Cardiac fibroblast (primary cell): Measurements from ENCODE around the gene EVC.

ENCODE experiments used
- DNase-seq, 2 donors: peaks; one replicate each; pipeline versions ENCODE4 v3.0.0 to v3.0.0-alpha.2; 2010; ENCODE audit warnings: low read depth in 2 of 2
- H3K4me3 ChIP-seq, 2 donors: replicated peaks in 1 of 2; 1 replicate in 1 of 2; 2 replicates in 1 of 2; pipeline ENCODE4 v1.5.1; 2011; ENCODE audit warnings: low read depth in 2 of 2, low read length in 2 of 2, mild to moderate bottlenecking in 2 of 2, moderate library complexity in 1 of 2
- TF ChIP-seq, protein P1 (sequence below): IDR thresholded peaks from one replicate; pipeline ENCODE4 v1.5.1; 2011; ENCODE audit warnings: low read depth, mild to moderate bottlenecking, low read length, inconsistent platforms

The EVC gene

DNA sequence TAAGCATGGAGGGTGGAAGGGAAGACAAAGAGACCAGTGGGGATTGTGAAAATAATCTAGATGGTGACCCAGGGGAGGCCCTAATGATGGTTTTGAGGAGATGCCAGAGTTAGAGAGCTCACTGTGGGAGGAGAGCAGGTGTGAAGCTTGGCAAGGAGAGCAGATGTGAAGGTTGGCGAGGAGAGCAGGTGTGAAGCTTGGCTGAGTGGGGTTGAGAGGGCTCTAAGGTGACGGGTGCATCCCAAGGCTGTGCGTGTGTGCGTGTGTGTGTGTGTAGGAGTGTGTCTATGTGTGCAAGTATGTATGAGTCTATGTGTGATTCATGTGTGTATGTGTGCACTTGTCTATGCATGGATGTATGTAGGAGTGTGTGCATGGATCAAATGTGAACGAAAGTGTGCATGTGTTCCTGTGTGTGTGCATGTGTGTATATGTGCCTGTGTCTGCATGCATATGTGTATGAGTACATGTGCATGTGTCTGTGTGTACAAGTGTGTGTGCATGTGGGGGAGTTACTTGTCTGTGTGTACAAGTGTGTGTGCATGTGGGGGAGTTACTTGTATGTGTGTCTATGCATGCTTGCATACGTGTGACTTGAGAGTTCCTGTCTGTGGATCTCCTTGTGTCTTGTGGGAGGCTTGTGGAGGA lies 72.0 kb downstream of the EVC start:
- TF ChIP-seq, protein P1, sequence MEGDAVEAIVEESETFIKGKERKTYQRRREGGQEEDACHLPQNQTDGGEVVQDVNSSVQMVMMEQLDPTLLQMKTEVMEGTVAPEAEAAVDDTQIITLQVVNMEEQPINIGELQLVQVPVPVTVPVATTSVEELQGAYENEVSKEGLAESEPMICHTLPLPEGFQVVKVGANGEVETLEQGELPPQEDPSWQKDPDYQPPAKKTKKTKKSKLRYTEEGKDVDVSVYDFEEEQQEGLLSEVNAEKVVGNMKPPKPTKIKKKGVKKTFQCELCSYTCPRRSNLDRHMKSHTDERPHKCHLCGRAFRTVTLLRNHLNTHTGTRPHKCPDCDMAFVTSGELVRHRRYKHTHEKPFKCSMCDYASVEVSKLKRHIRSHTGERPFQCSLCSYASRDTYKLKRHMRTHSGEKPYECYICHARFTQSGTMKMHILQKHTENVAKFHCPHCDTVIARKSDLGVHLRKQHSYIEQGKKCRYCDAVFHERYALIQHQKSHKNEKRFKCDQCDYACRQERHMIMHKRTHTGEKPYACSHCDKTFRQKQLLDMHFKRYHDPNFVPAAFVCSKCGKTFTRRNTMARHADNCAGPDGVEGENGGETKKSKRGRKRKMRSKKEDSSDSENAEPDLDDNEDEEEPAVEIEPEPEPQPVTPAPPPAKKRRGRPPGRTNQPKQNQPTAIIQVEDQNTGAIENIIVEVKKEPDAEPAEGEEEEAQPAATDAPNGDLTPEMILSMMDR, result no peak
- DNase-seq, result no peak
- no peak overlapping the region for H3K4me3 ChIP-seq

DNA sequence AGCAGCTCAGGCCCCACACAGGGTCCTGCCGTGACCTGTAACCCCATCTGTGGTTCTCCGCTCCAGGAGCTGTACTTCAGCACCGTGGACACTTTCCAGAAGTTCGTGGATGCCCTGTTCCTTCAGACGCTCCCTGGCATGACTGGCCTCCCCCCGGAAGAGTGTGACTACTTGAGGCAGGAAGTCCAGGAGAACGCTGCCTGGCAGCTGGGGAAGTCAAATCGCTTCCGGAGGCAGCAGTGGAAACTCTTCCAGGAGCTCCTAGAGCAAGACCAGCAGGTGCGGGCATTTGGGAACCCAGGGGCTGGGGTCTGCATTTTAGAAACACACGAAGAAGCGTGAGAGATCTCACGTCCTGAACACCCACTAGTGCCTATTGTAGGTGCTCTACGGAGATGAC lies 72.5 kb downstream of the EVC start:
- H3K4me3 ChIP-seq, result no peak overlapping the region
- no peak for DNase-seq
- TF ChIP-seq, protein P1, result no peak

DNA sequence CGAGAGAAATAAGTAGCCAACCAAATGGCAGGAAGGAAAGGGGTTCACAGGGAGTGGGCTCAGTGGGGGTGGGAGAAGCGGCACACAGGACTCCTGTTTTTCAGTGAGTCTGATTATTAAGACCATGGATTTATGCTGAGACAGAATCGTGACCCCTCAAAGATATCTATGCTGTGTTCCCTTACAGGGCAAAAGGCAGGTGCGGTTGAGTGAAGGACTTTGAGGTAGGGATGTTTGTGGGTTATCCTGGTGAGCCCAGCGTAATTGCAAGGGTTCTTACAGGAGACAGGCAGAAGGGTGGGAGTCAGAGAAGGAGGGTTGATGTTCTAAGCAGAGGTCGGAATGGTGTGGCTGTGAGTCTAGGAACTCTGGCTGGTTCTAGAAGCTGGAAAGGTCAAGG lies 73.0 kb downstream of the EVC start:
- TF ChIP-seq, protein P1, result no peak
- no peak overlapping the region for H3K4me3 ChIP-seq
- DNase-seq, result no peak

DNA sequence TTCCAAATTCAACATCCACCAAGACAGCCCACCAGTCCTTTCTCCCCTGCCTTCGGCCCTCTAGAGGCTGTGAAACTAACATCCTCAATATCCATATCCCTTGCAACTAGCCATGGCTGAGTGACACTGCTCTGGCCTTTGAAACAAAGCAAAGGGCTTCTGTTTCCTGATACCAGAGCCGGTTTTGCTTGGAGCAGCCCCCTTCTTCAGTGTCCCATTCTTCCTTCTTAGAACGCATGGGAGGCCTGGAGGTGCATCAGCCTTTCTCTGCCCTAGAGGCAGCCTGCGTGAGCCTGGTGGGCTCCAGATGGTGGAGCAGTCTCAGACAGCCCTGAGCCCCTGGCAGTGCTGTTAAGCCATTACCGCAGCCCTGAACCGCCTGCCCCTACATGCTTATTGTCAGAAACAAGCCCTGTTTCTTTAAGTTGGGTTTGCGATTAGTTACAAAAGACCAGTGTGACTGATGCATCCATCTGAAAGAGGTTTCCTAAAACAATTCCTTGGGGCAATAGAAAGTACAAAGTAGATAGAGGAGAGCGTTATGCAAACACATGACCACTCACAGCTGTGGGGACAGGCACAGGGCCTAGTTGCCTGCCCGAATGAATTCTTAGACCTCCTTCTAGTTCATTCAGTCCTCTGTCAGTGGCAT lies 74.1 kb downstream of the EVC start:
- peak; percentile 34 to 71 for DNase-seq
- TF ChIP-seq, protein P1, result no peak
- no peak overlapping the region for H3K4me3 ChIP-seq

DNA sequence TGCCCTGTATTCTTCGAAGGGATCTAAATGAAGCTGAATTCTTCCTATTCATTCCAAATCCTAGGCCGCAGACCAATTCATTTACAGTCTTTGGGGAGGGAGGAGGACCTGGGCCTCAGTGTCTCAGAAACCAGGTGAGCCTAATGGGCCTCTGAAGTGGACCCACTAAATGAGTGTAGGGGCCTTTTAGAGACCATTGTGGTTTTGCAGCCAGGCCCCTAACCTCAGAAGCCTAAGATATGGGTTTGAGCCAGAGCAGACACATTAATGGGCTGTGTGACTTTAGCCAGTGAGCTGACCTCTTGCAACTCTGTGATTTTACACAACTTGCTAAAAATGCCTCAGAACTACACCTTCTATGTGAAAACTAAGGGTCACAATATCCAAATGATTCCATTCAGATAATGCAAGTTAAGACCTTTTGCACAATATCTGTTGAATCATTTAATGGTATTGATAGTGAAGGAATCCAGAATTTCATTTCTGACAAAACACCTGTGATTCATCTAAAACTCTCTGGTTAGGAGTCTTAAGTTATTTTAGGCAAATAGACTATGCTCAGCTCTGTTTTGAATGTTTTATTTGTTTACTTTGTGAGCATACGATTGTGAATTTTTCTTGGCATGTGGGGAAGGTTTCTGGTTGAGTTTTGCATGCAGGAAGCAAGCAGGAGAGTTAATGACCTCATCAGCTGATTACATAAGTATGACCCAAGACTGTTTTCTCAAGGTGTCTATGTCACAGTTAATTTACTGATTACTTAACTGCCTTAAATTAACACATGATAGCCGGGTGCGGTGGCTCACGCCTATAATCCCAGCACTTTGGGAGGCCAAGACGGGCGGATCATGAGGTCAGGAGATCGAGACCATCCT lies 75.0 kb downstream of the EVC start:
- peak; percentile 69 to 96 for DNase-seq
- TF ChIP-seq, protein P1, result no peak
- H3K4me3 ChIP-seq, result no peak overlapping the region

DNA sequence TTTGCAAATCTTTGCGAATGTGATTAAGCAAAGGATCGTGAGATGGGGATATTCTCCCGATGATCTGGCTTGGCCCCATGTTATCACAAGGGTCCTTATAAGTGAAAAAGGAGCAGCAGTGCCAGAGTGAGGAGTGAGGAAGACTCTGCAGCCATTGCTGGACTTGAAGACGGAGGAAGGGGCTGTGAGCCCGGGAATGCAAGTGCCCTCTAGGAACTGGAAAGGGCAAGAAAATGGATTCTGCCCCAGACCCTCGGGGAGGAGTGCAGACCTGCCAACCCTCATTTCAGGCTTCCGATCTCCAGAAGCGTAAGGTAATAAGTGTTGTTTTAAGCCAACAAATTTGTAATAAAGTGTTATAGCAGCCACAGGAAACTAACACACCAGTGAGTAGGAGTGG lies 76.3 kb downstream of the EVC start:
- no peak for DNase-seq
- H3K4me3 ChIP-seq, result no peak overlapping the region
- TF ChIP-seq, protein P1, result no peak
